GM18907 (cell line): Measurements from ENCODE around the gene ADAT3.
"Not testable (repeated sequence)": the region's sequence is repeated elsewhere in the genome, so short reads cannot be mapped to it uniquely, and the experiment has no call there.

Source experiments
- ATAC-seq: cut with Tn5 transposase; IDR thresholded peaks from one replicate; pipeline ENCODE4 v1.9.1; 2021; ENCODE audit warnings: mild to moderate bottlenecking, moderate library complexity; ENCODE audit not compliant: unreplicated experiment

ADAT3 gene

DNA sequence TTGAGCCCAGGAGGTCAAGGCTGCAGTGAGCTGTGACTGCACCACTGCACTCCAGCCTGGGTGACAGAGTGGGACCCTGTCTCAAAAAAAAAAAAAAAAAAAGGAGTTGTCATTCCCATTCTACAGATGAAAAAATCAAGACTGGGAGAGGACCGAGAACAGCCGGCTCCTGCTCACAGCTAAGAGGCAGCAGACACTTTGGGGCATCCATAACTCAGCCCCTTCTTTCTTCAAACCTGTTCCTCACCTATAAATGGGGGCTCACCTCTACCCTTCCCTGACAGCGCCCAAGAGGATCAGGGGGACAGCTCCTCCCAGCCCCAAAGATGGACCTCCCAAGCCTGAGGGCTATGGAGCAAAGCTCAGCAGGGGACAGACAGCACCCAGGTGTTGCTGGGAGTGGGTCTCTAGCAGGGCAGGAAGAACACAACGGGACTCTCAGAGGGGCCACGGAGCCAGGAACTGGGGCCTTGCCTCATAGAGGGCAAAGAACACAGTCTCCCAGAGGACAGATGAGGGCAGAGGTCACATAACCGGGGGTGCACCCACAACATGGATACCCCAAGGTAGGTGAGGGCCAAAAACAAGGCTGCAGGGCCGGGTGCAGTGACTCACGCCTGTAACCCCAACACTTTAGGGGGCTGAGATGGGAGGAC, 38.4 kb upstream of the ADAT3 start:
- ATAC-seq: no peak

DNA sequence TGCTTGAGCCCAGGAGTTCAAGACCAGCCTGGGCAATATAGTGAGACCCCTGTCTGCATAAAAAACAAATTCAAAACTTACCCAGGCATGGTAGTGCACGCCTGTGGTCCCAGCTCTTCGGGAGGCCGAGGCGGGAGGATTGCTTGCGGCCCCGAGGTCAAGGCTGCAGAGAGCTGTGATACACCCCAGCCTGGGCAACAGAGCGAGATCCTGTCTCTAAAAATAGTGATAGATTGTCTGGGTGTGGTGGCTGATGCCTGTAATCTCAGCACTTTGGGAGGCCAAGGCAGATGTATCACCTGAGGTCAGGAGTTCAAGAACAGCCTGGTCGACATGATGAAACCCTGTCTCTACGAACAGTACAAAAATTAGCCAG, 37.9 kb upstream of the ADAT3 start:
- ATAC-seq: no peak

- no peak for ATAC-seq
These were observed 36.2 kb upstream of the ADAT3 start for GRCh38 chr19:1868971-1869370.

GRCh38 chr19:1871140-1871597, 34.0 kb upstream of the ADAT3 start:
- no peak for ATAC-seq

DNA sequence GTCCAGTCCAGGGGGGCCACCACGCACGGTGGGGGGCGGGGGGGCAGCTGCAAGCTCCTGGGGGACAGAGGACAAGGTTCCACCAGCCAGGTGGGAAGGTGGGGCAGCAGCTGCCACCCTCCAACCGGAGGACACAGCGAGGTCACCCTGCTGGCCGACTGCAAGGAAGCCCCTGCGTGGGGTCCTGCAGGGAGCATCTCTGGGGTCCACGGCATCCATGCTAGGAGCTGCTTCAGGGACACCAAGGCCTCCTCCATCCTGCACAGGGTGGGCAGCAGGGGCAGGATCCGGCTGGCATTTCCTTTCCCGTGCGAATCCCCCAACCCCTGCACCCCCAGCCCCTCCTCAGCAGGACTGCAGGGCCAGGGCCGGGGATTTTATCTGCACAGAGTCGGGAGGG, 33.6 kb upstream of the ADAT3 start:
- no peak for ATAC-seq

- no peak for ATAC-seq
These were observed 32.2 kb upstream of the ADAT3 start for GRCh38 chr19:1872807-1873523.

DNA sequence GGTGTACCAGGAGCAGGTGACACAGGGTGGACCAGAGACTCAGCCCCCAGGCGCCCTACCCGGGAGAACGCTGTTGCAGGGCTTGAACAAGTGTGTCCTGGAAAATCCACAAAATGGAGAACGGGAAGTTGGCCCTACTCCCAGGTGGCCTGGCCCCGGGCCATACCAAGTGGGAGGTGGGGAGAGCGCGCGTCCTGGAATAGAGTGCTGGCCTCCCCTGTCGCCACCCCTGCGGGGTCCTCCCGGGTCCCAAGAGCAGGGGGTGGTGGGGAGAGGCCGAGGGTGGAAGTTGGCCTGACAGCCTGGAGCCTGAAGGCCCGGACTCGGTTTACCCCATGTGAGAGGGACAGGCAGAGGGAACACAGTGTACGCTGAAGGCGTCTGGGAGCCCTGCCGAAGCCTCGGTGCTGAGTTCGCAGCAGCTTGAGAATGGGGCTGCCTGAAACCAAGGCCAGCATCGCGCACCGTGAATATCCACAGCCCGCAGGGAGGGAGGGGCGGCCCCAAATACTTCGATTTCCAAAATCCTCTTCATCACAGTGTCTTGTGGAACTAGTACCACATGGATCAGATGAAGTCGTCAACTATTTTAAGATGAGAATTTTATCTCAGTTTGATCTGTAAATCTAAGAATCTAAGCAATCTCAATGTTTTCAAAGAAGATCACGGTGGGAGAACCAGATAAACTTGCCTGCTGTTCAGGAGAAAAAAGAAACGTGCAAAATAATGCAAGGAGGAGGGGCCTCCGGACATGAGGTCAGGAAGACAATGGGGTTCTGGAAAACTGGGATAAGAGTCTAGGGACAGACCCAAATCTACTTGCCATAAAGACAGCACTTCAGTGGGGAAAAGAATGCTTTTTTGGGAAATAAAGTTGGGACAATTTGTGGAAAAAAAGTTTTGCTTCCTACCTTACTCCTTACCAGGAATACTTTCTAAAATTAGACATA, 31.4 kb upstream of the ADAT3 start:
- ATAC-seq: no peak

DNA sequence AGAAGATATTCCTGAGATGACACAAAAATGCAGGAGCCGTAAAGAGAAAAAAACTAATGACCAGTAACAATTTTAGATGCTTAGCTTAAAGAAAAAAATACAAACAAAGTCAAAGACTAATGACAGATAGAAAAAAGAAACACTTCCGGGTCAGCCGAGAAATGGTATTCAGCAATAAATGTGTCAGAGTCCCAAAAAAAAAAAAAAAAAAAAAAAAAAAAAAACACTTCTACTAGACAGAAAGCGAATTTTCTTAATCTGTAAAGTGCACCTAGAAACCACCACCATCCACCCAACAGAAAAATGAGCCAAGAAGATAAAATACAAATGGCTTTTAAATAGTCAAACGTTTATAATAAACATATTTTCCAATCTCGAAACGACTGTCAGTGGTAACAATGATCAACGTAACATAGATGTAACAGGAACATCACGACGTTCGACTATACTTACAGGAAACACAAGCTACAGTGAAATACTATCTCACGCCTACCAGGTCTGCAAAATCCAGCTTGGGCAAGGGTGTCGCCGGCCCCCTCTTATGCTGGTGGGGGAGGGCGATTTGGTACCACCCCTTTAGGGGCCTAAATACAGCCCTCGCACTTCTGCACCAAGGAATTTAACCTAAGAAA, 30.5 kb upstream of the ADAT3 start:
- ATAC-seq: no peak

DNA sequence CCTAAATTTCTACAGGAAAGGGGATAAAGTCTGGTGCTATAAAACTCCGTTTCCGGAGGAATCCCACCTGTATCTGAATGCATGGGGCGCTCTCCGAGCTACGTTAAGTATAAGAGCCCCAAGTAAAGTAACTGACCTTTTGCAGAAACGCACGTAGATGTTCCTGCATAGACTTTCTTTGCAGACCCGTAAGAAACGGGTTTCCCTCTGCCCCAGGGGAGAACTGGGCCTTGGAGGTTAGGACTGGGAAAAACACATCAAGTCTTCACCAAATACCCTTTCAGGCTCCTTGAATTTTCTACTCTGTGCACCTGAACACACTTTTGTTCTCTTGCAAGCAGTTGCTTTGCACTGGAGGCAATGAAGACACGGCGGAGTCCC, 29.9 kb upstream of the ADAT3 start:
- not testable (repeated sequence) for ATAC-seq

DNA sequence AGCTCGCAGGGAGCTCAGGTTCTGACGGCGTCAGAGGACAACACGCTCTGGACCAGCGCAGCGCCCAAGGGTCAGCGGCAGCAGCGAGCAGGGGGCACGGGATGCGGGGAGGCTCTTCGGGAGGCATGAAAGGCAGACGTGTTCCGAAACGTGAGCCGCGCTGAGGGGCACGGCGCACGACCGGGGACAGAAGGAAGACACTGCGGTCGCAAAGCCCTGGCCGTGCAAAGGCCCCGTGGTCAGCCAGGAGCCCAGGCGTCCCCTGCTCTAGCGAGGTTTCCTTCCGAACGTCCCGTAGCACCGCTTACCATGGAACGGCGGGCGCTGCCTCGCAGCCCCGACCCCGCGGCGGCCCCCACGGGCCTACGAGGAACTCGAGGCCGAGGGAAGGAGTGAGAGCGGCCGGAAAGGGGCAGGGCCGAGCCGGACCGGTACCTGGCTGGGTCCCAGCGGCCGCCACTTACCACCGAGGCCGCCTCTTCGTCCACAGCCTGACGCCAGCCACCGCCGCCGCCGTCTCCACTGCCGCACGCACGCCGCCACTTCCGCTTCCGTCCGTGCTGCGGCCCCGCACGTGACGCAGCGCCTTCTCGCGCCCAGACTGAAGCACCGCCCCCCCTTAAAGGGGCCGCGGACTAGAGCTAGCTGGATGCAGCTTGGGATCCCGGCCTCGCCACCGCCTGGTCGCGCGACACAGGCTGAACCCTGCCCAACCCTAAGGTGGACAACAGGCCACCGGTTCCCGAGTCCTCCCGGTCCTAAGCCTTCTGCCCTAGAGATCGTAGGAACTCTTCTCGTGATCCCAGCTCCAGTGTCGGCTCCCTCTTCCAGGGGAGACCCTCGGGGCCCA, 29.3 kb upstream of the ADAT3 start:
- peak; percentile 88 for ATAC-seq

DNA sequence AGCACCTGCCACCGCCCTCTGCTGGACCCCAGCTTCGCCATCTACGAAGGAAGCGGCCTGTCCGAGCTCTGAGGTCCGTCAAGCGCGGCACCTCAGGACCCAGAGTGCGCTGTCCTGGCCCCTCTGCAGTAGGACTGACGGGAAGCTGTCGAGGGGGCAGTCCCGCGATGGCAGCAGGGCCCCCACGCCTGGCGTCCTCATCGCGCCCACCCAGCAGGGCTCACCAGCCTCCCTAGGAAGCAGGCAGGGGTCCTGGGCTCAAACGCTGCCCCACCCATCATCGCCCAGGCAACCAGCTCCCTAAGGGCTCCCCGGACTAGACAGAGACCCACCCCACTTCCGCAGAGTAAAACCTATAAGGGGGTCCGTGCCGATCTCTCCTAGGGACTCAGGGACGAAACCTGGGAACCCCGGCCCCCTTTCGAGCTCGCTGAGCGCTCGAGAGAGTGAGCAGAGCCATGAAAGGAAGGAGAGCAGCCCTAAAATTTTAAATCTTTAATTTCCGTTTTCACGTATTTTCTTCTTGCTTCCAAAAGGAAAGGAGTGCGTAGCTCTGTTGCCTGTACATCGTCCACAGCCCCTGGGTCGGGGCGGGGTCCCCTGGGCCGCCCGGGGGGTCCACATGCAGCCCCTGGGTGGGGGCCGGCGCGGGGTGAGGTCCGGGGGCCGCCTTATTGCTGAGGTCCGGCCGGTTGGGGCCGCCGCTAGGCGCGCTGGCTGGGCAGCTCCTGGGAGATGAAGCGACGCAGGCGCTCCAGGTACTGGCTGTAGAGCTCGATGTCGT, 28.5 kb upstream of the ADAT3 start:
- peak; percentile 8 for ATAC-seq

GRCh38 chr19:1877280-1877660, 27.9 kb upstream of the ADAT3 start:
- not testable (repeated sequence) for ATAC-seq

- not testable (repeated sequence) for ATAC-seq
These were observed 26.6 kb upstream of the ADAT3 start for GRCh38 chr19:1878583-1878982.

GRCh38 chr19:1879982-1880381, 25.2 kb upstream of the ADAT3 start:
- ATAC-seq: not testable (repeated sequence)

DNA sequence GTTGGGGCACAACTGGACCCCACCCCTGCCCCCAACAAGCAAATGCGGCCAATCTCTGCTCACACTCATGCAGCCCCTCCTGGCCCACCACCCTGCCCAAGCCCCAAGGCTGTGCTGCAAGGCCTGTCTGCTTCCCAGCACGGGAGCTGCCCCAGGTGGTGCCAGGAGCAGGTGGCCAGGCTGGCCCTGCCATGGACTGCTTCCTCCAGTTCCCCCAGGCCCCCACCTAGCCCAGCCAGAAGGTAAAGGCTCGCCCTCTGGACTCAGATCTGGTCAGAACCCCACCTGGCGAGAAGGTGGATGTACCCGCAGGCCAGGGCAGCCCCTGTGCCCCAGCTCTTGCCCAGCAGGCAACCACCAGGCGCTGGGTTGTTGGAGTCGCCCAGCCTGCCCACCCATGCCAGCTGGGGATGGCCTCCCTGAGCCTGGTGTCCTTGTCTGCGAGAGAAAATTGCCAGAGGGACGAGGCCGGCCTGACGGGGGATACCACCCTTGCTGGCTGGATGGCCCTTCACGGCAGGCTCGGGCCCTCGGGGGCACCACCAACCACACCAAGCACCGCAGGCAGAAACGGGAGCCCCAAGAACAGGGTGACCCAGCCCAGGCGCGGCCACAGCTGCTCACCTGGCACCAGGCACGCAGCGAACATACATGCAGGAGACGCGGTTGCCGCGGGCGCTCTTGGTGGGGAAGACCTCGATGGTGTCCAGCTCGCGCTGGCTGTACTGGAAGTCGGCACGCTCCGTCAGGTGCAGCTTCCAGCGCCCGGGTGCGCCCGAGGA, 24.4 kb upstream of the ADAT3 start:
- ATAC-seq: no peak

GRCh38 chr19:1881393-1882088, 23.7 kb upstream of the ADAT3 start:
- ATAC-seq: not testable (repeated sequence)

GRCh38 chr19:1882089-1882785, 23.0 kb upstream of the ADAT3 start:
- ATAC-seq: no peak
